Stimulated activated naive CD4-positive, alpha-beta T cell (primary cell): ENCODE data around the gene CLEC4F.
A peak's percentile ranks its signal among the peaks of the same experiment; 100 is the strongest.

Experiments used
- DNase-seq, 6 experiments: peaks; one replicate each; lab custom pipeline; 2025; lab: John Stamatoyannopoulos, UW

Gene CLEC4F

DNA sequence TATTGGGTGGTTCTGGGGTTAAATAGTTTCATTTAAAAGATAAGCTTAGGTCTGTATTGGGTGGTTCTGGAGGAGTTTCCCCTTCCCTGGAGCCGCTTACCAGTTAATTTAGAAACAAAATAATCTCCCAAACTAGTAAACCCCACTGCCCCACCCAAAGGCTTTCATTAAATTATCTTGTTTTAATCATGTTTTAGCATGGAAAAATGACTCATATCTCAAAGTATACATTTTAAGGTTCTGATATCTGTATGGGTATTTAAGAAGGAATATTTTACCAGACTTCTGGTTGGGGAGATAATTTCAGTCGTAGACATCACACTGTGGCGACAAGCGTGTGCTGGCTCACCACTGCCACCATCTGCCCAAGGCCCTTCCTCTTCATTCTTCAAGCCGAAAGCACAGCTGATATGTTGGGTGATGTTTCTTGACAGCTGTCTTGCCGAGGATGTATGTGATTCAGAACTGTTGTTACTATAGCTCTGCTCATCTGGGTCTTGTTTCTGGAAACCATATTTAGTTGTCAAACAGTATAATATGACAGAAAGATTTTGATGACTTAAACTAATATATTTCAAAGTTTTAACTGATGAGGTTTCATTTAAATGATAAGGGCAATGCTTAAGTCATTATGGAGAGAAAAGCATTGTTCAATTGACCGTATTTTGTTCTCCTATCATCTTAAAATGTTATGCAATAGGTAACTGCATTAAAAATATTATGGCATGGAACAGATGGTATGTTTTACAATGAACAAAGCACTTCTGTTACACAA is 35.1 kb downstream of the CLEC4F start:
- DNase-seq: peak; percentile 10 to 66 (median 30)

DNA sequence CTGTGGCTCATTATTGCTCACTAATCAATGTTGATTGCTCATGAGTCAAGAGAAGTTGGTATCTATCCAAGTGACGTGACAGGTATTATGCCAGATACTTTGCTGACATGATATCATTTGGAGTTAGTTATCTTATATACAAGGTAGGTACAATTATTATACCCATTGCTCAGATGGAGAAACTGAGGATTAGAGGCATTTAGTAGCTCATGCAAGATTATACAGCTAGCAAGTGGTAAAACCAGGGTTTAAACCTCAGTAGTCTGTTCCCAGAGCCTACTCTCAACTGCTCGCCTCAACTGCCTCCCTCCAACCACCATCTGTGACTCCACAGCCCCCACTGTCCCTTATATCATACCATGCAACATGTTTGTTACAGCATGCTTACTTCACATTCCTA is 36.1 kb downstream of the CLEC4F start:
- no peak for DNase-seq

DNA sequence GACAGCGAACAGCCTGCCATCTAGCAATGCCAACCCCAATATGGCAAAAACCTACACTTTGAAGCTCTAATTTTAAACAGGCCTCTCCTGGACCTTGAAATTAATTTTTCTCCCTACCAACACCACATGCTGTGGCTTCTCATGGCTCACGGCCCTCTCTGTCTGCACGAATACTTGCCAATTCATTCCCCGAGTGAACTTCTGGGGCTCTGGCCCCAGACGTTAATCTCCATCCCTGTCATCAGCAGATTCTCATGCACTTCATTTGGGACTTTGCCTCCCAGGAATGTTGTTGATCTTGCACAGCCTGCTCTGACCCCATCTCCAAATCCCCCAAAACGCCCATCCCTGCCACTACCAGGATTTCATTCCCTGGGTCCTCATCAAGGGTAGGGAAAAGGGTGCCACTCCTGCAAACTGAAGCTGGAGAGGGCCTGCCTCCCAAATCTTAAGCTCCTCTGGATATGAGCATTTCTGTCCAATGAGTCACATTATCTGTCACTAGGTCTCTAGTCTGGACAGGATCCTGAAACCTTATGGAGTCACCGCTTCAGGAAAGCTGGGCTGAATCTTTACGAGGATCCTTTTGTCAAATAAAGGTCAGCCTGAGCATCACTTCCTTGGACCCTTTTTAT is 40.4 kb downstream of the CLEC4F start:
- DNase-seq: no peak

DNA sequence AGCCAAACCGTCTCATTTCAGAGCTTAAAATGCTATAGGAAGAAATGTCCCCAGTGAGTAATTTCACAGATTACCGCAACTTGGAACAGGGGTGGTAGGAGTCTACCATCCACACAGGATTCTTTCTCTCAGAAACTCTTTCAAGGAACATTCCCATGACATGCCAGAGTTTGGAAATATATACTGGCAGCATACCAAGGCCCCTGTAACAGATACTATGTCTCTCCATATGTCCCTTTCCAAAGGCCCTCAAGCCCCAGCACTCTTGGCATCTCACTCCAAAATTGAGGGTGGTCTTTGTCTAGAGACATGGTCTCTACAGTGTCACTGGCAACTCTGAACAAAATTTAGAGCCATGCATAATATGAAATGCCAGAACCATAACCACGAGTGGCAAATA is 40.9 kb downstream of the CLEC4F start:
- DNase-seq: no peak

DNA sequence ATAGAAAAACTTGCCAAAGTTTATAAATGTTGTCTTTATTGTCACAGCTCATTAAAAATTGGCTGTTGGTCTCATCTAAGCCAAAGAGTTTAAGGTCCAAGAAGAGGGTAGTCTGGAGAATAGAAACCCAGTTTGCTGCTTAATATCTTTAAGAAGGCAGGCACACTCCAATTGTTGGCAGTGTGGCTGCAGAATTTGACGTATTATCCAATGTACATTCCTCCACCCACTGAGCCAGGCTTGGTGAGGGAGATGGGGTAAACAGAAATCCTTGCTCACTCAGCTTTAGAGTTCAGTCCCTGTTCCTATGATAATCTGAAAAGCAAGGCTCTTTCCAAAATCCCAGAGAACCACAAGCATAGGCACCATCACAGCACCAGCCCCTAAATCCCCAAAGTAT is 41.7 kb downstream of the CLEC4F start:
- DNase-seq: no peak

DNA sequence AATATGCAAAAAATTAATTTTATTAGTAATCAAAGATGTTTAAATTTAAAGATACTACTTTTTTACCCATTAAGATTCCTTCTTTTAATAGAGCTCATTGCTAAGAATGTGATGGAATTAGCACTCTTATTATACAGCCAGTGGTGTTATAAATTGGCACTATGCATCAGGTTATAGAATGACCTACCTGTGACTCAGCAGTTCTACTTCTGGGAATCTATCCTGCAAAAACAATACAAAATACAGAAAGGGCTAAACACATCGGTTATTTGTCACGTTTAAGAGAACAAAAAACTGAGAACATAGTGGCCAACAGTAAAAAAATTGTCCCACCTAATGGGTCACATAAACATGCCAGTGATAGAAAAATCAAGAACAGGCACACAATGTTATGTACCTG is 42.9 kb downstream of the CLEC4F start:
- DNase-seq: no peak

DNA sequence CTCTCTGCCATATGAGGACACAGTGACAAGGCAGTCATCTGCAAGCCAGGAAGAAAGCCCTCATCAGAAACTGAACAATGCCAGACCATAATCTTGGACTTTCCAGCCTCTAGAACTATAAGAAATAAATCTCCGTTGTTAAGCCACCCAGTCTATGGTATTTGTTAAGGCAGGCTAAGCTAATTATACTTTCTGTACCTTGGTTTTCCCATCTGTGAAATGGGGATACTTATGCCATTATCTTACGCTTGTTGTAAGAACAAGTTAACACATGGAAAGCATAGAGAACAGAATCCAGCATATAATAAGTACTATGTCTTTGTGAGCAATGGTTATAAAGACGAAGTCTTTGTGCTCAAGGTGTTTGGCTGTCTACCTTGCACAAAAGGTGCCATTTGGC is 44.1 kb downstream of the CLEC4F start:
- no peak for DNase-seq

DNA sequence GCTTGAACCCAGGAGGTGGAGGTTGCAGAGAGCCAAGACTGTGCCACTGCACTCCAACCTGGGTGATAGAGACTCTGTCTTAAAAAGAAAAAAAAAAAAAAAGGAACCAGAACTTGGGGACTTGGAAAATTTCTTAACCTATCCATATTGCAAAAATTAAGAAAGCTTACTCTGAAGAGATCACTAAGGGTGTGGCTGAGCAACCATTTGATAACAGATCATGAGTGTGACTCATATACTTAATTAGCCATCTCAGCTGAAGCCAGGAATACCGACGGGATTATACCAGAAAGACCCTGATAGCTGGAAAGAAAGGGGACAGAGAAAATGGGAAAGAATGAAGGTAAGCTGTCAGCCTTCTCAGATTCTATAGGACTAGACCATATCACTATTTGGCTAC is 45.3 kb downstream of the CLEC4F start:
- DNase-seq: no peak

DNA sequence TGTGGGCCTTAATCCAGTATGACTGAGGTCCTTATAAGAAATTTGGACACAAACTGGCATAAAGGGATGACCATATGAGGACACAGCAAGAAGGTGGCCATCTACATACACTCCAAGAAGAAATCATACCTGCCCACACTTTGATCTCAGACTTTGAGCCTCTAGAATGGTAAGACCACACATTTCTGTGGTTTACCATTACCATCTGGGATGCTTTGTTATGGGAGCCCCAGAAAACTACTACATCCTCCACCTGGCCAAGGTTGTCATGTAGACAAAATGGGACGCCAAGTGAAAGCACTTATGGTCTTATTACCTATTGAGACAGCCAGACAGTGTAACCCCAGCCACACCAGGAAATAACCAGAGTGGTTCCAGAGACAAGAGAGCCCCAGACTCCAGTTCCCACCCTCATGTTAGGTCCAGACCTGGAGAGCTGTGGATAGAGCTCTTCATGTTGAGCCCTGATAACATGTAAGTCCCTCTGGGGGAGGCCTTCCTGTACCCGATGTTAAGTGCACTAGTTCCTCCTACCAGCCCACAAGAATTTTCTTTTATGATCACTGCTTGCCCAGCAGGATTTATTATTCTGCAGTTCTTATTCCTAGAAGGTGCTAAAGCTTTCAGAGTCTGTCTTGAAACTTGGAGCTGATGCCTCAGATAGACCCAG is 47.8 kb downstream of the CLEC4F start:
- no peak for DNase-seq

DNA sequence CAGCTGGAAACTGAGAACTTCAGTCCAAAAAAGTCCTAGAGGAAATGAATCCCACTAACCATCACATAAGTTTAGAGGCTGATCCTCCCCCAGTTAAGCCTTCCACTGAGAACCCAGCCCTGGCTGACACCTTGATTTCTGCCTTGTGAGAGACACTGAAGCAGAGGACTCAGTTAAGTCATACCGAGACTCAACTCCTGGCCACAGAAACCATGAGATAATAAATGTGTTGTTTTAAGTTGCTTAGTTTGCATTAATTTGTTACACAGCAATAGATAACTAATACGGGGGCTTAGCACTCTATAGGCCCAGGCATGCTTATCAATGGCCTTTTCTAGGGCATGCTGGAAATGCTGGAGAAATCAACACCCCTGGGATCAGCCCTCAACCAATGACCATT is 49.0 kb downstream of the CLEC4F start:
- no peak for DNase-seq

DNA sequence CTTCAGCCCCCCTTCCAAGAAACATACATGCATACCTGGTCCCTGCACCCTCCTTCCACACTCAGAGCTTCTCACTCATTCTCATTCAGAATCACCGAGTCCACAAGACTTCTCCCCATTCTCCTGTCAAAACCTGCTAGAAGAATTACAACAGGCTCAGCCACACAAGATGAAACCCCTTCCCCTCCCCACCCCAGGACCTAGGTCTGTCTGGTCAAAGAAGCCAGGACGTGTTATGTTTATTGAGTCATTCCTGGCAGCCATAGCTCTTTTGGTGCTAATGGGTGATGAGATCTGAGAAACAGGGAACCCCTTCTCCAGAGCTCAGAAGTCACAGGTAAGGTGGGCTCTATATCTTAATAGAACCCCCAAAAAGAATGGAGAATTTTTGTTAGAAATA is 50.9 kb downstream of the CLEC4F start:
- no peak for DNase-seq

DNA sequence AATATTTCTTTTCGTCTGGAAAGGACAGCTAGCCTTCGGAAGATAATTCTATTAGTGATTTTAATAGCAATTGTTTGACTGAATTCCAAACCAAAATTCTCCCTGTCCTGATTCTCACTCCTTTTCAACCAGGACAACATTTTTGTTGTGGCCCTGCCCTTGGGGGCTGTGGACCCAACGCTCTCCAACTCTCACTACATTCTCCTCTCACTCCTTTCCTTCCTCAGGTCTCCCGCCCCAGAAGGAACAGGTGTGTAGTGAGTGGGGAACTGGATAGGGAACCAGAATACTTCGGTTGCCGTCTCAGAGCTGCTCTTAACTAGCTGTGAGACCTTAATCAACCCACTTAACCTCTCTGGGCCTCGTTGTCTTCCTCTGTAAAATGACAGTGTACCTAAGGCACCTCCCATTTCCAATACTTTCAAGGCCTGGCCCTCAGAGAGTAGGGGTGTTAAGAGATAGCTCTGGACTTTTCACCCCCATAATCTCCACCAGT is 51.8 kb downstream of the CLEC4F start:
- DNase-seq: no peak

DNA sequence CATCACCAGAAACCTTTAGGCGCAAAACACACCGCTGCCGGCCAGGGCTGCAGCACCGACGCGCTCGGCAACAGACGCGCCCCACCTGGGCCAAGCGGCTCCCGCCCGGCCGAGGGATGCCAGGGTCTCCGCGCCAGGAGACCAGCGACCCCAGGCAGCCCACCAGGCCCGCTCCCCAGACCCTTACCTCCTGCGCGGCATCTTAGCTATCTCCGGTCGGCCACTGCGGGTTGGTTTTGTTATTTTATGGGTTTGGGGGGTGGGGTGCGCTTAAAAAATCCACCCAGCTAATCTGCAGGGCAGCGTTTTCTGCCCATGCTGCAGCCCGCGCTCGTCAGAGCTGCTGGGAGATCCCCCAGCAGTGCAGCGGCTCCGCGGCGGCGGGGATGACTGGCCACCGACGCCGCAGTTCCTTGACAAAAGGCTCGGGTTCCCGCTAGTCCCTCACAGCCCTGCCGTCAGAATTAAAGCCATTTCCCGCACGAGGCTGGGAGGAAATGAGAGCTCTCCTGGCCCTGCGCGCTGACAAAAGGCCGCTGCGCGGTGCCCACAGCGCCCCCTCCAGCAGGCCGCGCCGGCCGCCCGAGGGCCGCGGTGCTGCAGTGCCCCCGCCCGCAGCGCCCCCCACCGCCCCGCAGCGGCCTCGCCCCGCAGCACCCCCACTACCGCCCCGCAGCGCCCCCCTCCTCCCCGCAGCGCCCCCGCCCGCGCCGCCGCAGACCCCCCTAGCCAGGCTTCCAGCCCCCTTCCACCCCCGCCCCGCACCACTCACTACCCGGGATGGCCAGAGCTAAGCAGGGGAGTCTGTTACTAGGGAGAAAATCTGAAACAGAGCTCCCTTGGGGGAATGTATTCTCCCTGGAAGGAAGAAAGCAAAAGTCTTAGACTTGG is 52.5 kb downstream of the CLEC4F start, which contains the start of gene ADD2:
Gene ADD2 (minus strand): TSS at position 502 of the 891 bp plus-strand sequence. CDS start 61,792 bp downstream, outside the sequence.
- DNase-seq: peak in 5 of 6 experiments; percentile 25 to 69 (median 26)

DNA sequence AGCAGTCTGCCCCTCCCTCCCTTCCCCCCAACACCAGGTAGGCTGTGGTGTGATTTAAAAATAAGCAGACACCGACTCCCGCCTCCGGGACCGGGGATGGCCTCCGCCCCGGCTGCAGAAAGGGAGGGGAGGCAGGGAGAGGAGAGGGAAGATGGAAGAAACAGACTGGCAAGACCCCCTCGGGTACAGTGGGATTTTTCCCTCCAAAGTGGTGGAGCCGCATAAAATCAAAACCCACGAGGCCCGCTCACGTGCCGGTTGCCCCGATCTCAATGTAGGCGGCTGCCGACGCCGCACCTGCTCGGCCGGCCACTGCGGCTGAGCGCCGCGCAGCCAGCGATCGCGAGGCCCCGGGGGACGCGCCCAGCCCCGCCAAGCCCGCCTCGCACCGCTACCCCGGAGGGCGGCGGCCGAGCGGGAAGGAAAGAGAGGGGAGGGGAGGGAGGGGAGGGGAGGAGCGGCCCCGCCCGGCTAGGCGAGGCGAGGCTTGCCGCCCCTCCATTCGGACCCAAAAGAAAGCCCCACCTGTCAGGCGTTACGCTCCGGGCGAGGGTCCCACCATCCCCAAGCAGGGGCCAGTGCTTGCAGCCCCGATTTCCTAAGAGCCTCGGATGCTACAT is 53.2 kb downstream of the CLEC4F start:
- DNase-seq: peak in 3 of 6 experiments; percentile 5 to 20 (median 8)

DNA sequence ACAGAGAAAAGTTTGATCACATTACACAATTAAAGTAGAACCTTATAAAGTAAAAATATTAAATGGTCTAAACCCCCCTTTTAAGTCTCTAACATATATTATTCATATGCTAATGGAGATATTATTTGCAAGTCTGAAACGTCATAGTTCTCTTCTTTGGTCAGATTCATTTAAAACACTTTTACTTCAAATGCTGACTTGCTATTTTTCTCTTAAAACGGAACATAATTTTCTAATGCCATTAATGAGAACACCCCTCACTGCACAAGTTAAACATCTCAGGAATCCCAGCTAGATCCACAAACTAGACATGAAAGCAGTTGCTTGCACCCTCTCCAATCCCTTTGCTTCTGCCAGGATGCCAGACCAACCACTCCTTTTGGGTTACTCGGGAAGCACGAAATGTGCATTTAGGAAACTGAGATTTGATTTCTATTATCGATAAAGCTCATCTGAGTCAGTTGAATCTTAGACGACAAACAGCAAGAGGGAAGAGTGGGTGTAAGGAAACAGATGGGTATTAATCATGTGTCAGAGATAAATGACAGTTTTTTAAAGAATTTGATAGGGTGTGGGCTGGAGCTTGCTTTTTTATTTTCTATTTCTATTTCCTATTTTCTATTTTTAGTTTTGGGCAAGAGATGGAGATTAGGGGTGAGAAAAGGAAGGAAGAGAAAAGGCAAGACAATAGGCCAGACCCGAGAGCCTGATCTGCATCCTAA is 53.9 kb downstream of the CLEC4F start:
- no peak for DNase-seq

DNA sequence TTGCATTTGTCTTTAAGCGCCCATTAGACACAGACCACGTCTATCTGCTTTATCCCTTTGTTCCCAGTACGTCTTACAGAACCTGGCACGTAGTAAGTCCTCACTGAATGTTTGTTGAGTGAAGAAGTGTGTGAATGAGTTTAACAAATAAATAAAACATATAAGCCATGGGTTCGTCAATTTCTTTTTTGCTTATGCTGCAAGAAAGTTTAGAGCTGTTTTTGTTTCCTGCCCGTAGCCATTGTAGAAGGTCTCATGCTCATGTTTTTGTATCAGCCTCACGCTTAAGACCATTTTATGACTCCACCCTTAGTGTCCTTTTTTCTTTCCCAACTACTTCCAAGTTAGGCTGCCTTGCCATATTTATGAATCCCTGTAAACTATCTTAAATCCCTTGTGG is 54.9 kb downstream of the CLEC4F start:
- DNase-seq: no peak

DNA sequence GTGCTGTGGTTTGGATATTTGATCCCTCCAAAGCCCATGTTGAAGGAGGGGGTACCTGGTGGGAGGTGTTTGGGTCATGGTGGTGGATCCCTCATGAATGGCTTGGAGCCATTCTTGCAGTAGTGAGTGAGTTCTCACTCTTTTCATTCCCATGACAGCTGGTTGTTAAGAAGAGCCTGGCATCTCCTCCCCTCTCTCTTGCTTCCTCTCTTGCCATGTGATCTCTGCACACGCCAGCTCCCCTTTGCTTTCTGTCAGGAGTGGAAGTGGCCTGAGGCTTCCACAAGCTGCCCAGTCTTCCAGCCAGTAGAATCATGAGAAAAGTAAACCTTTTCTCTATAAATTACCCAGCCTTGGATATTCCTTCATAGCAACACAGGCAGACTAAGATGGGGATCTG is 61.0 kb downstream of the CLEC4F start:
- no peak for DNase-seq
